Right ventricle myocardium inferior (tissue), 1 donor: ENCODE data around the gene DUSP11. TPM values are rescaled to one million over a fixed set of nuclear protein-coding genes. Genes with fewer than 3 reads are reported as not detected.
"Not testable (repeated sequence)": the region's sequence is repeated elsewhere in the genome, so short reads cannot be mapped to it uniquely, and the experiment has no call there.

ENCODE experiments used
- ATAC-seq: fragments of 200-7000 bp; cut with Tn5 transposase; one replicate; pipeline ENCODE4 v1.9.1; 2020; ENCODE audit warnings: mild to moderate bottlenecking, moderate library complexity
- DNase-seq: peaks from one replicate; pipeline ENCODE4 v3.0.0; 2021; ENCODE audit errors: missing footprints
- intact Hi-C: fragments of 100-400 bp; cut with DNase I; formaldehyde crosslinking; loops from one replicate; pipeline ENCODE4 v1.11.0; 2022
- total RNA-seq: library from RNA; stranded (reverse); fragmentation: NEBNext Ultra II Directional; extraction: Animal tissue kit (Norgen Biotek cat#: 25700); gene quantifications from one replicate; pipeline ENCODE4 v1.2.1, GENCODE V29; 2021
- donor health status: DM: no; HTN: yes; CAD: no; lungs with severe emphysema.

Gene DUSP11
- total RNA-seq, 1 donor from 2014 or later, result 10.6 TPM

GRCh38 chr2:73780237-73780582, 307 bp upstream of the DUSP11 start:
- intact Hi-C loops, result loop anchor here (10.0 kb wide), 1 partner anchor 45 kb away; the partner anchor contains the start of gene TPRKB
- DNase-seq (no peak), ATAC-seq (no peak)

GRCh38 chr2:73778867-73779466, 936 bp downstream of the DUSP11 start:
- intact Hi-C loops, result loop anchor here (10.0 kb wide), 1 partner anchor 84 kb away; no protein-coding TSS in a partner anchor
- DNase-seq, ATAC-seq: not testable (repeated sequence)

- DNase-seq (no peak), ATAC-seq (no peak)
- intact Hi-C loops, result loop anchor here (10.0 kb wide), 1 partner anchor 82 kb away; no protein-coding TSS in a partner anchor
Observed at GRCh38 chr2:73776869-73777519, 2.9 kb downstream of the DUSP11 start.

GRCh38 chr2:73776381-73776780, 3.5 kb downstream of the DUSP11 start:
- intact Hi-C loops, result loop anchor here (10.0 kb wide), 1 partner anchor 82 kb away; no protein-coding TSS in a partner anchor

GRCh38 chr2:73772819-73773218, 7.1 kb downstream of the DUSP11 start:
- no peak for DNase-seq
- intact Hi-C loops, result loop anchor here (10.0 kb wide), 1 partner anchor 78 kb away; no protein-coding TSS in a partner anchor

More at GRCh38 chr2:73776381-73776780, 3.5 kb downstream of the DUSP11 start:
- DNase-seq (no peak), ATAC-seq (no peak)

GRCh38 chr2:73770725-73771124, 9.2 kb downstream of the DUSP11 start:
- intact Hi-C loops, result loop anchor here (10.0 kb wide), 1 partner anchor 76 kb away; no protein-coding TSS in a partner anchor
- ATAC-seq (no peak), DNase-seq (no peak)

More at GRCh38 chr2:73772819-73773218, 7.1 kb downstream of the DUSP11 start:
- ATAC-seq, result no peak

GRCh38 chr2:73766994-73767393, 12.9 kb downstream of the DUSP11 start:
- ATAC-seq, result no peak
- no peak for DNase-seq
- intact Hi-C loops, result no loop called here

GRCh38 chr2:73766349-73766748, 13.6 kb downstream of the DUSP11 start:
- no peak for DNase-seq
- intact Hi-C loops, result no loop called here
- no peak for ATAC-seq

- no peak for DNase-seq
- no peak for ATAC-seq
- intact Hi-C loops, result no loop called here
Observed at GRCh38 chr2:73764945-73765344, 15.0 kb downstream of the DUSP11 start.

GRCh38 chr2:73762571-73762970, 17.3 kb downstream of the DUSP11 start:
- DNase-seq (no peak), ATAC-seq (no peak)
- intact Hi-C loops, result no loop called here

- intact Hi-C loops, result no loop called here
- DNase-seq (no peak), ATAC-seq (no peak)
Observed at GRCh38 chr2:73759904-73760303, 20.0 kb downstream of the DUSP11 start.

GRCh38 chr2:73759285-73759764, 20.6 kb downstream of the DUSP11 start:
- intact Hi-C loops, result no loop called here
- ATAC-seq, result peak; percentile 92

GRCh38 chr2:73754332-73754731, 25.6 kb downstream of the DUSP11 start:
- intact Hi-C loops, DNase-seq, ATAC-seq: not testable (repeated sequence)

More at GRCh38 chr2:73759285-73759764, 20.6 kb downstream of the DUSP11 start:
- DNase-seq, result no peak

- DNase-seq (no peak), ATAC-seq (no peak)
- intact Hi-C loops, result no loop called here
Observed at GRCh38 chr2:73749314-73749713, 30.6 kb downstream of the DUSP11 start.

GRCh38 chr2:73746877-73747208, 33.1 kb downstream of the DUSP11 start:
- intact Hi-C loops, result no loop called here
- ATAC-seq, result no peak

GRCh38 chr2:73746015-73746876, 33.7 kb downstream of the DUSP11 start:
- DNase-seq (no peak), ATAC-seq (no peak)
- intact Hi-C loops, result no loop called here

More at GRCh38 chr2:73746877-73747208, 33.1 kb downstream of the DUSP11 start:
- DNase-seq, result no peak

GRCh38 chr2:73740767-73741166, 39.1 kb downstream of the DUSP11 start:
- intact Hi-C loops, result no loop called here
- DNase-seq, result no peak
- ATAC-seq, result no peak

GRCh38 chr2:73739101-73739500, 40.8 kb downstream of the DUSP11 start:
- intact Hi-C loops, result loop anchor here (10.0 kb wide), 1 partner anchor 46 kb away; the partner anchor contains the start of genes C2orf78 and DUSP11
- DNase-seq, result no peak
- no peak for ATAC-seq
